HG03280 (cell line): Measurements from ENCODE around the gene ATRAID.

ENCODE experiments used
- ATAC-seq: cut with Tn5 transposase; IDR thresholded peaks from one replicate; pipeline ENCODE4 v1.9.1; 2021; ENCODE audit warnings: mild to moderate bottlenecking, moderate library complexity; ENCODE audit not compliant: unreplicated experiment

ATRAID gene

DNA sequence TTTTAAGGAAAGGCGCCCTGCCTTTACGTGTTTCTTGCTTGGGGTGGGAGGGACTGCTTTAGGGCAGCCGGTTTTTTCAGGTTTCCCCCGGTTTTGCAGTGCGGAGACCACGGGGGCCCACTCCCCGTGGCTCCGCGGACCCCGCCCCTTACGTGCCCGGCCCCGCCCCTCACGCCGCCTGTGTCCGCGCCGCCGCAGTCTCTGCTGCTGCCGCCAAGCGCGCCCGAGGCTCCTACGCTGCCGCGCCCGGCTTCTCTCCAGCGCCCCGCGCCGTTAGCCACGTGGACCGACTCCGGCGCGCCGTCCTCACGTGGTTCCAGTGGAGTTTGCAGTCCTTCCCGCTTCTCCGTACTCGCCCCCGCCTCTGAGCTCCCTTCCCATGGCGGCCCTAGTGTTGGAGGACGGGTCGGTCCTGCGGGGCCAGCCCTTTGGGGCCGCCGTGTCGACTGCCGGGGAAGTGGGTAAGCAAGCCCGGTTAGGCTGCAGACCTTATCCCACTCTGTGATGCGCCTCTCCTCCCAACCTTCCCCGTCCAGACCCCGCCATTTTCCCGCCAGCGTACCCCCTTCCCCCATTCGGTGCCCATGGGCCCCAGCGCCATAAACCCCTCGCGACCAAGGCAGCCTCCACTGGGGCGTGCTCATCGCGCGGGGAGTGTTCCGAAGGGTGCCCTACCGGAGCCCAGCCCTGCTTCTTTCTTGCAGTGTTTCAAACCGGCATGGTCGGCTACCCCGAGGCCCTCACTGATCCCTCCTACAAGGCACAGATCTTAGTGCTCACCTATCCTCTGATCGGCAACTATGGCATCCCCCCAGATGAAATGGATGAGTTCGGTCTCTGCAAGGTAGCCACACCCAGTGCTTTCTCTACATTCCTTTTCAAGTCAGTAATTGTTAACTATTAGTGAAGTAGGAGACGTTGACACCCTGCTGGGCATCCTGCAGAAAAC, 5.6 kb downstream of the ATRAID start, which contains the start of gene CAD:
TSS of gene CAD (plus strand) at position 197 of the 949 bp plus-strand sequence. CDS start at position 380, 183 bp downstream.
- ATAC-seq, result peak; percentile 85

DNA sequence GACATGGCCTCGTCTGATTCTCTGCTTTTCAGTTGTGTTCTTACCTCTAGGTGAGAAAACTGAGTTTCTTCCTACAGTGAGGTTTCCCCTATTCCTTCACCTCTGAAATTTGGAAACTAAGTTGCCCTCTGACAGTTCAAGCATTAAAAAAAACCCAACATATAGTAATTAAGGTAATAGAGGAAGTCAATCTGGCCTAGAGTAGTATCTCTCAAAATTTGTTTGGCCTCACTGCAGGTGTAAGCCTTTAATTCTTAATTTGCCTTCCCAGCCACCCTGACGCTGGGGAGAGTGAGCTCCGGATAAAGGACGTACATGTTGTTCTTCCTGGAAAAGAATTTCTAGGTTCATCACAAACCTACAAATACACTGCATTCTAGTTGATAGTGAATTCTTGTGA, 6.8 kb downstream of the ATRAID start:
- no peak for ATAC-seq

DNA sequence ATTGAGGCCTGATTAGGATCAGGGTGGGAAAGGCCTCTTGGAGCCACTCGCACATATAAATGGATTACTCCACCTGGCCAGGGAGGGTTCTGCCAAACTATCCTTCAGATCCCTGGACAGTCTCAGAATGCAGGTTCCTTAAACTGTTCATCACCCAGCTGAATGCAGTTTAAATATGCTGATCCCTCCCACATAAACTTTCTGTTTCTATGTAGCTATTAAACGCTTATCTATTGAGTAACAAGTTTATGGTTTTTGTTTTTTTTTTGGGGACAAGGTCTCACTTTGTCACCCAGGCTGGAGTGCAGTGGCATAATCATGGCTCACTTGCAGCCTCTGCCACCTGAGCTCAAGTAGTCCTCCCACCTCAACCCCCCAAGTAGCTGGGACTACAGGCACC, 7.2 kb downstream of the ATRAID start:
- ATAC-seq, result no peak

DNA sequence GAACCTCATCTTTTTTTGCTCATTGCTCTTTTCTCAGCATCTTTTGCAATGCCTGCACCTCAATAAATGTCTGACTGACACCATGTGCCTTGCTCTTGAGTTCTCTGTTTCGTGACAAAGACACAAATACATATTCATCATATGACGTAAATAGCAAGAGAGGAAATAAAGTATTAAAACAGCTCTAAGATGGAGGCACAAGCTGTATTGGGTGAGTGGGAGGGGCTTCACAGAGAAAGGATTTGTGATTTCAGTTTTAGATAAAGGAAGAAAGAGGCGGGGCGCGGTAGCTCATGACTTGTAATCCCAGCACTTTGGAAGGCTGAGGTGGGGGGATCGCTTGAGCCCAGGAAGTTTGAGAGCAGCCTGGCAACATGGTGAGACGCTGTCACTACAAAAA, 8.2 kb downstream of the ATRAID start:
- ATAC-seq, result no peak

DNA sequence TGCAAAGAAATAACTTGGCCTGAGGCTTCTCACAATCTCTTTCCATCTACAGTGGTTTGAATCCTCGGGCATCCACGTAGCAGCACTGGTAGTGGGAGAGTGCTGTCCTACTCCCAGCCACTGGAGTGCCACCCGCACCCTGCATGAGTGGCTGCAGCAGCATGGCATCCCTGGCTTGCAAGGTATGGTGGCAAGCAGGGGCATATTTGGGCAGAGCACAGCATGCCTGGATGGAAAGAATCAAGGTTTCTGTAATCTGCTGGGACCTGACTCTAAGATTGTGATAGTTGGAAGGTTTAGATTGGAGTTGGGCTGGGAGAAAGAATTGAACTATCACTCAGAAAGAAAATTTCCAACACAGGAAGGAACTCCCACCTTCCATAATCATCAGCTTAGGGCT, 9.3 kb downstream of the ATRAID start:
- ATAC-seq, result no peak

DNA sequence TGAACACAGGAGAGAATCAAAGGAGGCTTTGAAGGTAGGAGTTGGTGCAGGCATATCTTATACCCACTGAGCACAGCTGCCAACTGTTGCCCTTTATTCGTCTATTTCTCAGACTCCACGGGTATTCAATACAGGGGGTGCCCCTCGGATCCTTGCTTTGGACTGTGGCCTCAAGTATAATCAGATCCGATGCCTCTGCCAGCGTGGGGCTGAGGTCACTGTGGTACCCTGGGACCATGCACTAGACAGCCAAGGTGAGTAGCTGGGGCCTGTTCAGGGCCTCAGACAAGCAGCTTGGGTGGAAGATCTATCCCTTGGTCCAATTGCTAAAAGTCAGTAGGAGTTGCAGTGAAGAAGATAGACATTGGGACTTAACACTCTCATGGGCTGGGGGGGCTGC, 10.6 kb downstream of the ATRAID start:
- no peak for ATAC-seq

DNA sequence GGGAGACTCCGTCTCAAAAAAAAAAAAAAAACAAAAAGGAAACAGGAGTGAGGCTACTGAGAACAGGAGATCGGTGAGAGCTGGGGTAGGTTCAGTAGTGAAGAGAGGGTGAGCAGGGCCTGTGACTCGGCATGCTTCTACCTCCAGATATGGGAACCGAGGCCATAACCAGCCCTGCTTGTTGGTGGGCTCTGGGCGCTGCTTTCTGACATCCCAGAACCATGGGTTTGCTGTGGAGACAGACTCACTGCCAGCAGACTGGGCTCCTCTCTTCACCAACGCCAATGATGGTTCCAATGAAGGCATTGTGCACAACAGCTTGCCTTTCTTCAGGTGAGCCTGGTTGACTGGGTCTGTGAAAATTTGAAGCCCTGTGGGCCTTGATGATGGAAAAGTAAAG, 11.6 kb downstream of the ATRAID start:
- ATAC-seq, result no peak

DNA sequence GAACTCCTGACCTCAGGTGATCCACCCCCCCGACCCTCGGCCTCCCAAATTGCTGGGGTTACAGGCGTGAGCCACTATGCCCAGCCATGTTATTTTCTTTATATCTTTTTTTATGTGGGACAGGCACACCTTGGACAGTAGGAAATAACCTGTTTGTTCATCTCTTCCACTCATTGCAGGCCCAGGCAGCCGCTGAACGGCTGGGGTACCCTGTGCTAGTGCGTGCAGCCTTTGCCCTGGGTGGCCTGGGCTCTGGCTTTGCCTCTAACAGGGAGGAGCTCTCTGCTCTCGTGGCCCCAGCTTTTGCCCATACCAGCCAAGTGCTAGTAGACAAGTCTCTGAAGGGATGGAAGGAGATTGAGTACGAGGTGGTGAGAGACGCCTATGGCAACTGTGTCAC, 13.7 kb downstream of the ATRAID start:
- no peak for ATAC-seq

DNA sequence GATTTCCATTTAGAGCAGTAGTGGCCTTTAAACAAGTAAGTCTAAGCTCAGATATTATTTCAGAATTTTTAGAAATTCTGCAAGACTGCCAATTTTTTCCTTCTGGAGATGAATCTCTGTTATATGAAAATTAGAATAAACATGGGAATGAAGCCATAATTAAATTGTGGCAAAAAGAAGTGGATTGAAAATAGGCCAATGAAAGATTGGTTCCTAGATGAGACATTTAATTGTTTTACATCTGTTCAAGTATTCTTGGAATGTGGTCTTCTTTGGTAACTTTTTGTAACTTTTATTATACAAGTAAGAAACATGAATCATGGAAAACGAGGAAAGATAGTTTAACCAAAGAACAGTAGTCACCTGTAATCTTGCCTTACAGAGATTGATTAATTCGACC, 15.7 kb downstream of the ATRAID start:
- no peak for ATAC-seq

DNA sequence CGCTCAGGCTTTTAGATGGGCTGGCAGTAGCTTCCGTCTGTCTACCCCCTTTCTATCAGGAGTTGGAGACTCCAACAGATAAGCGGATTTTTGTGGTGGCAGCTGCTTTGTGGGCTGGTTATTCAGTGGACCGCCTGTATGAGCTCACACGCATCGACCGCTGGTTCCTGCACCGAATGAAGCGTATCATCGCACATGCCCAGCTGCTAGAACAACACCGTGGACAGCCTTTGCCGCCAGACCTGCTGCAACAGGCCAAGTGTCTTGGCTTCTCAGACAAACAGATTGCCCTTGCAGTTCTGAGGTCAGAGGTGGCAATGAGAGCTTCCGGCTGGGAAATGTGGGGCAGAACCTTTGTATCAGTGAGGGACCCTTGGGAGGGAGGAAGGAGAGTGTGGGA, 20.1 kb downstream of the ATRAID start:
- no peak for ATAC-seq

DNA sequence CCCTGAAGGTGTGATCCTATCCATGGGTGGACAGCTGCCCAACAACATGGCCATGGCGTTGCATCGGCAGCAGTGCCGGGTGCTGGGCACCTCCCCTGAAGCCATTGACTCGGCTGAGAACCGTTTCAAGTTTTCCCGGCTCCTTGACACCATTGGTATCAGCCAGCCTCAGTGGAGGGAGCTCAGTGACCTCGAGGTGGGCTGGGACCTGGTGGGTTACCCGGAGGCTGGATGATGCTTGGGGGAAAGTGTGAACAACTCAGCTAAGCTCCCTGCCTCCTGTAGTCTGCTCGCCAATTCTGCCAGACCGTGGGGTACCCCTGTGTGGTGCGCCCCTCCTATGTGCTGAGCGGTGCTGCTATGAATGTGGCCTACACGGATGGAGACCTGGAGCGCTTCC, 21.5 kb downstream of the ATRAID start:
- ATAC-seq, result no peak

DNA sequence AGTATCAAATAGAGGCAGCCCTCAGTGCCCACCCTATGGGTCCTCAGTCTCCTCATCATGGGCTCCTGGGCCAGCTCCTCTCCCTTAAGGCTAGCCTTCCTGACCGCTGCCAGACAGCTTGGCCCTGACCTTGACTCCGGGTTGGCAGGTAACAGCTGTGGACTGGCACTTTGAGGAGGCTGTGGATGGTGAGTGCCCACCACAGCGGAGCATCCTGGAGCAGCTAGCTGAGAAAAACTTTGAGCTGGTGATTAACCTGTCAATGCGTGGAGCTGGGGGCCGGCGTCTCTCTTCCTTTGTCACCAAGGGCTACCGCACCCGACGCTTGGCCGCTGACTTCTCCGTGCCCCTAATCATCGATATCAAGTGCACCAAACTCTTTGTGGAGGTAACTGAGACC, 24.3 kb downstream of the ATRAID start:
- no peak for ATAC-seq

DNA sequence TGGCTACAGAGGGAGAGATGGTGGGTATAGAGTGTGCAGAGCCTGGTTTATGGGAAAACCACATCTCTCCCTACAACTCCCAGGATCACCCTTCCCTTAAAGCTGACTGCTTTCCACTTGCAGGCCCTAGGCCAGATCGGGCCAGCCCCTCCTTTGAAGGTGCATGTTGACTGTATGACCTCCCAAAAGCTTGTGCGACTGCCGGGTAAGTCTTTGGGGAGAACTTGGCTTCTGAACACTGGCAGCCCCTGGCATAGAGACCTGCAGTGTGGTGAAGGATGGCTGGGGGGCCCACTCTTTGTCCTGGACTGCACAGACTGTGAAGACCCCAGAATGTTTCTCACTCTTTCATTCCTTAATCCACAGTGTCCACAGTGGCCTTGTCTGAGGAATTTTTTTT, 24.8 kb downstream of the ATRAID start:
- ATAC-seq, result no peak

DNA sequence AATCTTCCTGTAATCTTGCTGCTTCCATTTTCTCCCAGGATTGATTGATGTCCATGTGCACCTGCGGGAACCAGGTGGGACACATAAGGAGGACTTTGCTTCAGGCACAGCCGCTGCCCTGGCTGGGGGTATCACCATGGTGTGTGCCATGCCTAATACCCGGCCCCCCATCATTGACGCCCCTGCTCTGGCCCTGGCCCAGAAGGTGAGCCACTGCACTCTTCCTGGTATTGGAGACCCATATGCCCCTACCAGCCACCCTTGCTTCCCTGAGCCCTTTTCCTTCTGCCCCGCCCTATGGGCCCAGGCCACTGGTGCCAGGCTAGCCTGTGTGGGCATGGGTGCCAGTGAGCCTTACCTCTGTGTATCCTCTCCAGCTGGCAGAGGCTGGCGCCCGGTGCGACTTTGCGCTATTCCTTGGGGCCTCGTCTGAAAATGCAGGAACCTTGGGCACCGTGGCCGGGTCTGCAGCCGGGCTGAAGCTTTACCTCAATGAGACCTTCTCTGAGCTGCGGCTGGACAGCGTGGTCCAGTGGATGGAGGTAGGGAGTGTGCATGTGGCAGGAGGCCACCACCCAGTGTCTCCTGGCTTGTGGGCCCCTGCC, 25.6 kb downstream of the ATRAID start:
- ATAC-seq, result no peak

DNA sequence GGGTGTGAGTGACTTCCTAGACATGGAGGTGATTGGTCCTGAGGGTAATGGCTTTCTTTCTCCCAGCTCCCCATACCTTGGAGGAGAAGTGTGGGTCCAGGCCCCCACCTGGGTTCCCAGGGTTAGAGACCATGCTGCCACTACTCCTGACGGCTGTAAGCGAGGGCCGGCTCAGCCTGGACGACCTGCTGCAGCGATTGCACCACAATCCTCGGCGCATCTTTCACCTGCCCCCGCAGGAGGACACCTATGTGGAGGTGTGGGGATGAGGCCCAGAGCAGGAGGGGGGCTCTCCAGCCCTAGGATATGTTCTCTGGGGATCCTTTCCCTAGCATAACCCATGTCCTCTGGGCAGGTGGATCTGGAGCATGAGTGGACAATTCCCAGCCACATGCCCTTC, 27.1 kb downstream of the ATRAID start:
- no peak for ATAC-seq

DNA sequence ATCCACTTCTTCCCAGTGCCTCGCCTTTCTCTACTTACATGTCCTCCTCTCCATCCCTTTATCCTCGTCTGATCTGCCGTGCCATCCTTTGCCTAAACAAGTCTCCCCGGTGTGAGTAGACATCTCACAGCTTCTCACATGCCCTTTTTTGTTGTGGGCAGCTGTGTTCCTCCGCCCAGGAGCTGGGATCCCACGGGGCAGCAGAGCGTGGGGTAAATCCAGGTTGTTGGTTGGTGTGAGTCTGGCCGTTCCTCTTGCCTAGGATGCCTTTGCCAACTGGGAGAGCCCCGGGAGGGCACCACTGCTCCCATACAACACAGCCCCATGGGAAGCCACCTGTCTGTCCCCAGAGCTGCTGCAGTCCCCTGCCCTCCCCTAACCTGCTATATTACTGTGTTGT, 28.6 kb downstream of the ATRAID start:
- no peak for ATAC-seq

DNA sequence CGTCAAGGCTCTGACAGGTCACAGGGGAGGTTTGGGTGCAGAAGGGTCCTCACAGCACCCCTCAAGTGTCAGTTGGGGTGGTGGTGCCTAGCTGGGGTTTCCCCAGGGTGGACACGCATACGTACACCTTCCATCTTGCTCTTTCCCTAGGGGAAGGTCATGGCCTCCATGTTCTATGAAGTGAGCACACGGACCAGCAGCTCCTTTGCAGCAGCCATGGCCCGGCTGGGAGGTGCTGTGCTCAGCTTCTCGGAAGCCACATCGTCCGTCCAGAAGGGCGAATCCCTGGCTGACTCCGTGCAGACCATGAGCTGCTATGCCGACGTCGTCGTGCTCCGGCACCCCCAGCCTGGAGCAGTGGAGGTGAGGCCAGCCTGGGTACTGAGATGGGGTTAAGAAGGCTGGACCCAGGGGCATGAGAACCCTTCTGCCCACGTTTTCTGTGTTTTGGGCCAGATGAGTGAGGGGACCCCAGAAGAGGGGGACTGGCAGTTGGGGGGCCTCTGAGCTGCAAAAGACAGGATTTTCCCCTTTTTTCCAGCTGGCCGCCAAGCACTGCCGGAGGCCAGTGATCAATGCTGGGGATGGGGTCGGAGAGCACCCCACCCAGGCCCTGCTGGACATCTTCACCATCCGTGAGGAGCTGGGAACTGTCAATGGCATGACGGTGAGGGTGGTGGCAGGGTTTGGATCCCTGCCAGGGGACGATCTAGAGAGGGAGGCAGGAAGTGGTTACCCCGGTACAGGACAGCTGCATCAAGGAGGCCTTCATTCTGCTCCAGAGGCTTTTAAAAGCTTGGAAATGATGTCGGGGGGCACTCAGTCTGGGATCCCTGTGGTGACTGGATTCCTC, 30.1 kb downstream of the ATRAID start:
- ATAC-seq, result no peak

DNA sequence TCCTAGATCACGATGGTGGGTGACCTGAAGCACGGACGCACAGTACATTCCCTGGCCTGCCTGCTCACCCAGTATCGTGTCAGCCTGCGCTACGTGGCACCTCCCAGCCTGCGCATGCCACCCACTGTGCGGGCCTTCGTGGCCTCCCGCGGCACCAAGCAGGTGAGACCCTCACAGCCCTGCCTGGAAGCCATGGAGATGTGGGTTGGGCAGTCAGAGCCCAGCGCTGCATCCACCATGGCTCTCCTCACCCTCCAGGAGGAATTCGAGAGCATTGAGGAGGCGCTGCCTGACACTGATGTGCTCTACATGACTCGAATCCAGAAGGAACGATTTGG, 30.7 kb downstream of the ATRAID start:
- ATAC-seq, result no peak

DNA sequence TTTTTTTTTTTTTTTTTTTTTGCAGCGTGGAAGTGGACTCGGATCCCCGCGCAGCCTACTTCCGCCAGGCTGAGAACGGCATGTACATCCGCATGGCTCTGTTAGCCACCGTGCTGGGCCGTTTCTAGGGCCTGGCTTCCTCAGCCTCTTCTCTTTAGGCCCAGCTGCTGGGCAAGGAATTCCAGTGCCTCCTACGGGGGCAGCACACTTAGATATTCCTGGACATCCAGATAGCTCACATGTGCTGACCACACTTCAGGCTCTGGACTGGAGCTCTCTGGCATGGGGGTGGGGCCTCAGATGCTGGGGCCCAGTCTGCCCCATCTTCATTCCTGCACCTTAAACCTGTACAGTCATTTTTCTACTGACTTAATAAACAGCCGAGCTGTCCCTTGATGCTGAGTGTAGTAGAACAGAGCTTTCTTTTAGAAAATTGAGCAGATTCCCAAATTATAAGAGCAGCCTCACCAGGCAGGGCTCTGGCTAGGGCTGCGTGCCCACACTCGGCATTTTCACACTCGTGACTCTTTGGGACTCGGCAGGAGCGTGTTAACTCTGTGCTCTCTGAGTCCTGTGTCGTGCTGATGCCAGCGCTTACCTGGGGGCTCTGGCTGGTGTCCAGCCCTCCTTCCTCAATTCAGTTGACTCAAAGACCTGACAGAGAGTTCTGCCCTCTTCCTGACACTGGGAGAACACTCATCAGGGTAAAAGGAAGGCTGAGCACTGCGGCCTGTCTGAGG, 31.7 kb downstream of the ATRAID start:
- ATAC-seq, result no peak

DNA sequence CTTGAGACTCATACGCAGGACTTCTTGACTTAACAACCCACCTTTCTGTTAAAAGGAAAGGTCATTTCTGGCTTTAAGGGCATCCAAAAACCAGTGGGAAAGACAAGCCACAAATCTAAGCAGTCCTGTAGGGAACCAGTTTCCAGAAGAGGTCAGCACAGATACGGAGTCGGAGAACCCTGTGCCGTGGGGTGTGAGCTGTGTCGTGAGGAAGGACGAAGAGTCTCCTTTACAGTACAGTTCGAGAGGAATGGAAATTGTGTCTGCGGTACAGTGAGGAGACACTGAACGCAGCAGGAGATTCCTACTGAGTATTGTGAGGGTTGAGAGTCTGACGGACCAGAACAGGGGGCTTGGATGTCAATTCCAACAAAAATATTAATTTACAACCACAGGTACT, 33.3 kb downstream of the ATRAID start:
- ATAC-seq, result no peak

DNA sequence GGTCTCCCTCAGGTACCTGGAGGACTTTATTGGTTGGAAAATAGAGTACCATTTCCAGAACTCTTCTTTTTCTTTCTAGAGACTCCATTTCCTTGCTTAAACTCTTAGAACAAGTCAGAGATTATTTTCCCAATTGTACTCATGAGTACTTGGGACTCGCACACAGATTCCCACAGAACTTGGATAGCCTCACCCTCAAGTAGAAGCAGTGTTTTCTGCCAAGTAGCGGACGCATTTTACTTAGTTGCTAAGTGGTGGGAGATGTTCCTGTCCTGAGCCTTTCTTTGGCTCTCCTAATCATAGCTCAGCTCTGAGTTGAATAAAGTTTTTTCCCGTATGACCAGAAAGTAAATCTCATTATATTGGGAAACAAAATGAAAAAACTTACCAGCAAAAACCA, 33.8 kb downstream of the ATRAID start:
- ATAC-seq, result no peak
